Body of pancreas (tissue), 4 donors: ENCODE results near the gene SARS1.

Experiments
- CTCF ChIP-seq, 7 experiments: fragments of 450-650 bp in 4 of 7; fragments of 200-600 bp in 3 of 7; sonication (generic) in 3 of 7; IDR thresholded peaks; one replicate each; pipeline ENCODE4 v1.5.1; 2016 to 2019; ENCODE audit warnings: antibody characterized with exemption in 7 of 7
- POLR2A ChIP-seq, 3 donors: fragments of 450-650 bp; IDR thresholded peaks; one replicate each; pipeline ENCODE4 v1.6.1; 2016; ENCODE audit warnings: antibody characterized with exemption in 3 of 3, mild to moderate bottlenecking in 2 of 3

DNA sequence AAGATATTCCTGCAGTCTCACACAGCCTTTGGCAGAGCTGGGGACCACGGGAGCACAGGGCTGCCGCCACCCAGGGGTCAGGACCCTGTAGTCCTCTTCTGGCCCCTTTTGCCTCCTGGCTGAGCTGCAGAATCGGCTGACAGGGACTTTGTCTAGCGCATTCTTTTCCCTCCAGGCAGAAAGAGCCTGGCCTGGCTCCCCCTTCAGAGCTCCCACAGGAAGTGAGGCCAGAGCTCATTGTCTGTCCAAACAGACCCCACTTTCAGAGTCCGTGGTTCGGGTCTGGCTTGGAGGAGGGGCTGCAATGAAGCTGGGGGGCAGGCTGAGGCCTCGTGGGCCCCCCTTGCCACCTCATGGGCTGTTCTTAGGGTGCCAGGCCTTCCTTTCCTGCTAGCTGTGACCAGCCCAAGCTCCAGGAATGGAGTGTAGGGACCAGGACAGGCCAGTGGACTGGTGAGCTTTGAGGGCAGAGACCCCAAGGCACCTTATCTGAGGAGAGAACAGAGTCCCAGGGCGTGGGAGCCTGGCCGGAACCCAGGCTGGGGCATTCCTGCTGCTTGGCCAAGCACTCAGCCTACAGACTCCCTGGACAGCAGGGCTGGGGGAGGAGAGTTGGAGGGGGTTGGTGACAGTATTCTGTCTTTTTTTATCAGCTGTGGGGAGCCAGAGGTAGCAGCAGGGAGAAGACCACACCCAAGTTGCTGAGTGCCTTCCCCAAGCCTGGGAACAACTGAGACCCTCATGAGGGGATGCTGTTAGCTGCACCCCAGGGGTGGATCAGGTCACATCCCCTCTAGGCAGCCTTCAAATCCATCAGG is 40.3 kb downstream of the SARS1 start:
- TF ChIP-seq CTCF (IDR thresholded peaks at IDR 0.05) (no peak), POLR2A (IDR thresholded peaks at IDR 0.05) (no peak)
